ENCODE measurements around the gene MYO1B. TPM values are rescaled to one million over a fixed set of nuclear protein-coding genes. Genes with fewer than 3 reads are reported as not detected.

The MYO1B gene
- total and polyA plus RNA-seq, 10 of the 15 experiments (the other 5 are each of a cell fraction or from before 2014, with no cell fraction given): 0.10 to 4.2 (median 1.6) TPM

DNA sequence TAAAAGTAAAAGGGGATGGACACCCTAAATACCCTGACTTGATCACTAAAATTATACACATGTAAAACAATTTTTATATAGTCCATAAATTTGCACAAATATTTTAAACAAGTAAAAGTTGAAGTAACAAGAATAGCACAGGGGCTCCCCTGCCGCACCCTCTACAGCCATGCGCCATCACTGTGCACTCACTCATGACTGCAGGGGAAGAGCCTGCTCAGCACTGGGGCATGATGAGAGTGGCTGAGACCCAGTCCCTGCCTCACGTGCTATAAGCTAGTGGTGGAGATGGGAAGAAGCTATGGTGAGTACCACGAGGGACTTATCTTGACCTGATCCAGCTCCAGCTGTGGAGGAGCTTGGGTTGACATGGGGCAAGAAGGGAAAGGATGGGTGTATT is 46.9 kb upstream of the MYO1B start:
- SMC1A ChIA-PET (ENCODE audit: uncharacterized antibody, unreplicated experiment): interaction anchor here (0.7 to 1.1 kb wide), 2 partner anchors 9 to 19 kb away, joined by 3 read pairs; no protein-coding TSS in a partner anchor
- intact Hi-C loops (cut with micrococcal nuclease; ENCODE audit: unreplicated experiment): no loop called here
- no peak overlapping the region for H3K27ac ChIP-seq (ENCODE audit: control insufficient read depth, insufficient read depth)
- no peak for TF ChIP-seq POU2F2 (IDR thresholded peaks at IDR 0.05; ENCODE audit: borderline replicate concordance, low read depth, low read length)
- TF ChIP-seq PAX5 (IDR thresholded peaks at IDR 0.05; ENCODE audit: borderline replicate concordance, low read depth, low read length): no peak
- TF ChIP-seq POLR2A (IDR thresholded peaks at IDR 0.05; ENCODE audit: low read depth, low read length): no peak
- no peak for TF ChIP-seq LARP7 (IDR thresholded peaks at IDR 0.05)
- TF ChIP-seq, protein P1, sequence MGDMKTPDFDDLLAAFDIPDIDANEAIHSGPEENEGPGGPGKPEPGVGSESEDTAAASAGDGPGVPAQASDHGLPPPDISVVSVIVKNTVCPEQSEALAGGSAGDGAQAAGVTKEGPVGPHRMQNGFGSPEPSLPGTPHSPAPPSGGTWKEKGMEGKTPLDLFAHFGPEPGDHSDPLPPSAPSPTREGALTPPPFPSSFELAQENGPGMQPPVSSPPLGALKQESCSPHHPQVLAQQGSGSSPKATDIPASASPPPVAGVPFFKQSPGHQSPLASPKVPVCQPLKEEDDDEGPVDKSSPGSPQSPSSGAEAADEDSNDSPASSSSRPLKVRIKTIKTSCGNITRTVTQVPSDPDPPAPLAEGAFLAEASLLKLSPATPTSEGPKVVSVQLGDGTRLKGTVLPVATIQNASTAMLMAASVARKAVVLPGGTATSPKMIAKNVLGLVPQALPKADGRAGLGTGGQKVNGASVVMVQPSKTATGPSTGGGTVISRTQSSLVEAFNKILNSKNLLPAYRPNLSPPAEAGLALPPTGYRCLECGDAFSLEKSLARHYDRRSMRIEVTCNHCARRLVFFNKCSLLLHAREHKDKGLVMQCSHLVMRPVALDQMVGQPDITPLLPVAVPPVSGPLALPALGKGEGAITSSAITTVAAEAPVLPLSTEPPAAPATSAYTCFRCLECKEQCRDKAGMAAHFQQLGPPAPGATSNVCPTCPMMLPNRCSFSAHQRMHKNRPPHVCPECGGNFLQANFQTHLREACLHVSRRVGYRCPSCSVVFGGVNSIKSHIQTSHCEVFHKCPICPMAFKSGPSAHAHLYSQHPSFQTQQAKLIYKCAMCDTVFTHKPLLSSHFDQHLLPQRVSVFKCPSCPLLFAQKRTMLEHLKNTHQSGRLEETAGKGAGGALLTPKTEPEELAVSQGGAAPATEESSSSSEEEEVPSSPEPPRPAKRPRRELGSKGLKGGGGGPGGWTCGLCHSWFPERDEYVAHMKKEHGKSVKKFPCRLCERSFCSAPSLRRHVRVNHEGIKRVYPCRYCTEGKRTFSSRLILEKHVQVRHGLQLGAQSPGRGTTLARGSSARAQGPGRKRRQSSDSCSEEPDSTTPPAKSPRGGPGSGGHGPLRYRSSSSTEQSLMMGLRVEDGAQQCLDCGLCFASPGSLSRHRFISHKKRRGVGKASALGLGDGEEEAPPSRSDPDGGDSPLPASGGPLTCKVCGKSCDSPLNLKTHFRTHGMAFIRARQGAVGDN (IDR thresholded peaks at IDR 0.05): no peak
- TF ChIP-seq KAT2A (conservative IDR thresholded peaks at IDR 0.05; ENCODE audit: control insufficient read depth, low read depth, low read length): no peak
- TF ChIP-seq MTA2 (IDR thresholded peaks at IDR 0.05; ENCODE audit: low read depth): no peak
- no peak for TF ChIP-seq TCF7 (IDR thresholded peaks at IDR 0.05; ENCODE audit: borderline replicate concordance)
- TF ChIP-seq, protein P2, sequence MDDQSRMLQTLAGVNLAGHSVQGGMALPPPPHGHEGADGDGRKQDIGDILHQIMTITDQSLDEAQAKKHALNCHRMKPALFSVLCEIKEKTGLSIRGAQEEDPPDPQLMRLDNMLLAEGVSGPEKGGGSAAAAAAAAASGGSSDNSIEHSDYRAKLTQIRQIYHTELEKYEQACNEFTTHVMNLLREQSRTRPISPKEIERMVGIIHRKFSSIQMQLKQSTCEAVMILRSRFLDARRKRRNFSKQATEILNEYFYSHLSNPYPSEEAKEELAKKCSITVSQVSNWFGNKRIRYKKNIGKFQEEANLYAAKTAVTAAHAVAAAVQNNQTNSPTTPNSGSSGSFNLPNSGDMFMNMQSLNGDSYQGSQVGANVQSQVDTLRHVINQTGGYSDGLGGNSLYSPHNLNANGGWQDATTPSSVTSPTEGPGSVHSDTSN (IDR thresholded peaks at IDR 0.05; ENCODE audit: insufficient replicate concordance, low read depth, low read length): no peak
- no peak for TF ChIP-seq NR2C1 (IDR thresholded peaks at IDR 0.05)
- no peak for TF ChIP-seq SREBF1 (IDR thresholded peaks at IDR 0.05; ENCODE audit: low read length)
- TF ChIP-seq NFXL1 (IDR thresholded peaks at IDR 0.05; ENCODE audit: borderline replicate concordance): no peak
- TF ChIP-seq, protein P3, sequence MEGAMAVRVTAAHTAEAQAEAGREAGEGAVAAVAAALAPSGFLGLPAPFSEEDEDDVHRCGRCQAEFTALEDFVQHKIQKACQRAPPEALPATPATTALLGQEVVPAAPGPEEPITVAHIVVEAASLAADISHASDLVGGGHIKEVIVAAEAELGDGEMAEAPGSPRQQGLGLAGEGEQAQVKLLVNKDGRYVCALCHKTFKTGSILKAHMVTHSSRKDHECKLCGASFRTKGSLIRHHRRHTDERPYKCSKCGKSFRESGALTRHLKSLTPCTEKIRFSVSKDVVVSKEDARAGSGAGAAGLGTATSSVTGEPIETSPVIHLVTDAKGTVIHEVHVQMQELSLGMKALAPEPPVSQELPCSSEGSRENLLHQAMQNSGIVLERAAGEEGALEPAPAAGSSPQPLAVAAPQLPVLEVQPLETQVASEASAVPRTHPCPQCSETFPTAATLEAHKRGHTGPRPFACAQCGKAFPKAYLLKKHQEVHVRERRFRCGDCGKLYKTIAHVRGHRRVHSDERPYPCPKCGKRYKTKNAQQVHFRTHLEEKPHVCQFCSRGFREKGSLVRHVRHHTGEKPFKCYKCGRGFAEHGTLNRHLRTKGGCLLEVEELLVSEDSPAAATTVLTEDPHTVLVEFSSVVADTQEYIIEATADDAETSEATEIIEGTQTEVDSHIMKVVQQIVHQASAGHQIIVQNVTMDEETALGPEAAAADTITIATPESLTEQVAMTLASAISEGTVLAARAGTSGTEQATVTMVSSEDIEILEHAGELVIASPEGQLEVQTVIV (IDR thresholded peaks at IDR 0.05; ENCODE audit: borderline replicate concordance, partially characterized antibody): no peak
- TF ChIP-seq HDAC2 (IDR thresholded peaks at IDR 0.05): no peak
- no peak for TF ChIP-seq IKZF2 (IDR thresholded peaks at IDR 0.05)
- TF ChIP-seq NFYA (IDR thresholded peaks at IDR 0.05; ENCODE audit: borderline replicate concordance, low read depth, low read length): no peak
- TF ChIP-seq CREB1 (IDR thresholded peaks at IDR 0.05; ENCODE audit: low read depth): no peak

More for the DNA sequence above, 46.9 kb upstream of the MYO1B start:
- in situ Hi-C loops (cut with MboI): no loop called here
- Histone ChIP-seq H3K4me3 (no peak overlapping the region), H4K20me1 (ENCODE audit: control insufficient read depth, insufficient read depth) (no peaks in the 10 kb centered on the region), H3K27me3 (replicated peaks in 1 of 2; ENCODE audit: control insufficient read depth in 2 of 2, insufficient read depth in 2 of 2, low read length in 1 of 2) (no peaks in the 10 kb centered on the region), H3K79me2 (ENCODE audit: control insufficient read depth, insufficient read depth, low read length) (no peaks in the 10 kb centered on the region), H3K4me1 (ENCODE audit: control insufficient read depth, insufficient read depth, low read length) (peaks cover 14% of the 10 kb centered on the region), H3K9me3 (replicated peaks; ENCODE audit: control insufficient read depth, insufficient read depth, low read length) (no peaks in the 10 kb centered on the region; the same call in 1 of the 3 replicates), H3K36me3 (ENCODE audit: control insufficient read depth in 2 of 2, insufficient read depth in 2 of 2, low read length in 1 of 2) (no peaks in the 10 kb centered on the region), H3K4me2 (ENCODE audit: control insufficient read depth, insufficient read depth) (no peak overlapping the region), H2AFZ (ENCODE audit: control insufficient read depth, low read depth, low read length) (no peak overlapping the region), H3K9ac (ENCODE audit: control insufficient read depth, insufficient read depth, low read length) (no peak overlapping the region)
- no TSS peak for BruUV-seq (replicated peaks)
- ChIA-PET CTCF (interaction anchor here (0.7 to 1.2 kb wide), 3 partner anchors 11 to 22 kb away, joined by 3 read pairs; no protein-coding TSS in a partner anchor), POLR2A (no interaction called here), RAD21 (ENCODE audit: unreplicated experiment) (interaction anchor here (1.1 kb wide), 1 partner anchor 146 kb away, joined by 4 read pairs; no protein-coding TSS in a partner anchor)
- ATAC-seq (no peak), DNase-seq (ENCODE audit: low read depth, low spot score) (no peak), FAIRE-seq (no peak)
- 15% methylated on average over 4 of the region's 4 CpGs for WGBS (ENCODE audit: insufficient coverage, insufficient replicate concordance, low lambda C conversion rate, missing lambda C conversion rate)

All from GM12878 (cell line).